CD8-positive, alpha-beta memory T cell (primary cell): Measurements from ENCODE around the gene ABR. TPM values are rescaled to one million over a fixed set of nuclear protein-coding genes. Genes with fewer than 3 reads are reported as not detected.
A peak's percentile ranks its signal among the peaks of the same experiment; 100 is the strongest.

Source experiments
- CTCF ChIA-PET: fragments of 350-600 bp; sonication (Branson Sonifier 250); formaldehyde crosslinking; loops from one replicate; lab custom pipeline; 2021; ENCODE audit warnings: antibody characterized with exemption; lab: Charles Lee
- POLR2A ChIA-PET: fragments of 350-600 bp; sonication (Branson Sonifier 250); formaldehyde crosslinking; loops from one replicate; lab custom pipeline; 2021; ENCODE audit warnings: antibody characterized with exemption; lab: Charles Lee
- DNase-seq, 5 donors: peaks; one replicate each; pipeline versions ENCODE4 v3.0.0 to v3.0.0-alpha.2; 2020 to 2022; ENCODE audit warnings: mixed read lengths in 1 of 5
- H3K27ac ChIP-seq: one replicate; pipeline ENCODE4 v1.7.0; 2013; ENCODE audit warnings: low read depth, mild to moderate bottlenecking, low read length, moderate library complexity
- H3K27me3 ChIP-seq: 2 replicates; pipeline ENCODE4 v1.7.0; 2013; ENCODE audit warnings: low read length, mild to moderate bottlenecking; ENCODE audit not compliant: insufficient read depth, poor library complexity, severe bottlenecking
- H3K36me3 ChIP-seq: 2 replicates; pipeline ENCODE4 v1.7.0; 2013; ENCODE audit warnings: mild to moderate bottlenecking, low read length, moderate library complexity; ENCODE audit not compliant: insufficient read depth
- H3K4me1 ChIP-seq: 2 replicates; pipeline ENCODE4 v1.7.0; 2013; ENCODE audit warnings: mild to moderate bottlenecking, low read length, moderate library complexity; ENCODE audit not compliant: insufficient read depth
- H3K4me3 ChIP-seq: 2 replicates; pipeline ENCODE4 v1.7.0; 2013; ENCODE audit warnings: mild to moderate bottlenecking, low read length
- H3K9me3 ChIP-seq: 2 replicates; pipeline ENCODE4 v1.7.0; 2013; ENCODE audit warnings: mild to moderate bottlenecking, low read length
- H3K27ac Mint-ChIP-seq, 8 donors: one replicate each; pipeline ENCODE4 v1.8.0; 2020 to 2021; ENCODE audit warnings: mixed read lengths in 8 of 8, mild to moderate bottlenecking in 6 of 8, inconsistent platforms in 3 of 8, moderate library complexity in 3 of 8
- H3K27me3 Mint-ChIP-seq, 2 donors: one replicate each; pipeline ENCODE4 v1.8.0; 2020 to 2021; ENCODE audit warnings: mixed read lengths in 2 of 2, mild to moderate bottlenecking in 1 of 2, moderate library complexity in 1 of 2
- H3K36me3 Mint-ChIP-seq, 3 donors: one replicate each; pipeline ENCODE4 v1.8.0; 2020 to 2021; ENCODE audit warnings: mixed read lengths in 3 of 3, inconsistent platforms in 1 of 3, mild to moderate bottlenecking in 1 of 3
- H3K4me1 Mint-ChIP-seq, 3 donors: one replicate each; pipeline ENCODE4 v1.8.0; 2020 to 2021; ENCODE audit warnings: mixed read lengths in 3 of 3, inconsistent platforms in 1 of 3, mild to moderate bottlenecking in 1 of 3
- H3K4me3 Mint-ChIP-seq, 7 donors: one replicate each; pipeline ENCODE4 v1.8.0; 2020 to 2021; ENCODE audit warnings: mixed read lengths in 7 of 7, mild to moderate bottlenecking in 6 of 7, moderate library complexity in 4 of 7, inconsistent platforms in 2 of 7
- H3K9me3 Mint-ChIP-seq, 5 donors: one replicate each; pipeline ENCODE4 v1.8.0; 2020 to 2022; ENCODE audit warnings: mixed read lengths in 5 of 5, mild to moderate bottlenecking in 3 of 5, moderate library complexity in 2 of 5, inconsistent platforms in 1 of 5
- polyA plus RNA-seq: library from polyadenylated mRNA; unstranded; fragments of 300-500 nt; fragmentation: Illumina TruSeq; gene quantifications from one replicate; pipeline ENCODE4 v1.2.3, GENCODE V29; 2021
- total RNA-seq, 2 experiments: library from RNA; stranded (reverse); gene quantifications; one replicate each; pipeline ENCODE4 v1.2.3, GENCODE V29; 2021

The ABR gene
- total and polyA plus RNA-seq, 3 experiments from 2014 or later = 26.9 to 60.8 (median 60.4) TPM

DNA sequence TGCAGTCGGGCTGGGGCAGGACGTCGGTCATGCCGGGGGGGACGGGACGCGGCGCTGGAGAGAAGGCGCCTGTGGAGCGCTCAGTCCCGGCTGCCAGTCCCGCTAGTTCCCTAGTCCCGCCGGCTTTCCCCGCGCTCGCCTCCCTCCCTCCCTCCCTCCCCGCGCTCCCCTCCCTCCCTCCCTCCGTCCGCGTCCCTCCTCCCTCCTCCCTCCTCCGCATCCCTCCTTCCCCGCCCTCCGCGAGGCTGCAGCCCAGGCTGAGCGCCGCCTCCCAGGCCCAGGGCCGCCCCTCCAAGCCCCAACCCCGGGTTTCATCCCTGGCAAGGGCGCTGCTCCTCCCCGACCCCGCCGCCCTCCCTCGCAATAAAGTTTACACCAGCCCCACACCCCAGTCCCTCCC is 148.1 kb downstream of the ABR start:
- Histone ChIP-seq H3K27ac (no peak overlapping the region), H3K4me1 (no peaks in the 10 kb centered on the region), H3K27me3 (no peaks in the 10 kb centered on the region), H3K36me3 (no peaks in the 10 kb centered on the region), H3K4me3 (no peak overlapping the region), H3K9me3 (no peaks in the 10 kb centered on the region)
- CTCF ChIA-PET = no interaction called here
- POLR2A ChIA-PET = interaction anchor here (0.6 kb wide), 1 partner anchor 293 kb away, joined by 3 read pairs; no protein-coding TSS in a partner anchor
- H3K27me3 Mint-ChIP-seq = no peaks in the 10 kb centered on the region
- peaks cover 0 to 42% (median 2%) of the 10 kb centered on the region in 3 donors for H3K36me3 Mint-ChIP-seq
- no peak for DNase-seq
- peaks cover 0 to 4% (median 0%) of the 10 kb centered on the region in 3 donors for H3K4me1 Mint-ChIP-seq
- no peaks in the 10 kb centered on the region for H3K9me3 Mint-ChIP-seq
- no peak overlapping the region for H3K27ac Mint-ChIP-seq
- H3K4me3 Mint-ChIP-seq = no peak overlapping the region

DNA sequence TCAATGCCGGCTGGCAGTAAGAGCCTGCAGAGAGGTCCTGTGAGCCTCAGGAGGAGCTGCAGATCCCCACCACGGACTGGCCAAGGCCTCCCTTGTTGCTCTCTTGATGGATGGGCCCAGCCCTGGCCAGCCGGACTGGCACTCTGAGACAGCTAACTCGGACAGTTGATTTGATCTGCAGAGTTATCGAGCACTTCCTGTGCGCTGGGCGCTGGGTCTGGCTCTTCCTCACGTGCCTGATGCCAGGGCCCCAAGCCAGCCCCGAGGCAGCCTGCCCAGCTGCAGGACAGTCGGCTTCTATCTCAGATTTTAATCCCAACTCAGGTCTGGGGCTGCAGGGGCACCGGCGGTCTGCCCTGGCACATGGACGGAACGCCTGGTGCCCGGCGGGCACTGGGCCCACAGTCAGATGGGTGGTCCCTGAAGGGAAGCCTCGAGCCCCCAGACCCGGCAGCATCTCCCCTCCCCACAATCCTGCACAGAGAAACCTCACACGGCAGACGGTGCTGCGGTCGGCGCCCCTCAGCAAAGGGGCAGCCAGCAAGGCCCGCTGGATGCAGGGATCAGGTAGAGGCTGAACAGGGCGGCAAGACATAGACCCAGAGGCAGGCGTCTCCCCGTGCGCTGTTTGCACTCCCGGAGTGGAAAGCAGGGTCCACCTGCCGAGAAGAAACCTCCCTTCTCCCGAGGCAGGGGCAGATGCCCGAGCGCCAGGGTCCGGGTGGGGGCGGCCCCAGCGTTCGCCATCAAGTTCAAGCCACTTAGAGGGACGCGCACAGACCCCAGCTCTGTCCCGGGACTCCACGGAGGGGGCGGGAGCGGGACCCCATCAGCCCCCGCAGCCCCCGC is 148.9 kb downstream of the ABR start:
- Histone ChIP-seq H3K27me3 (no peaks in the 10 kb centered on the region), H3K36me3 (no peaks in the 10 kb centered on the region), H3K9me3 (no peaks in the 10 kb centered on the region), H3K27ac (no peak overlapping the region), H3K4me1 (no peaks in the 10 kb centered on the region), H3K4me3 (no peak overlapping the region)
- CTCF ChIA-PET = no interaction called here
- Mint-ChIP-seq H3K9me3 (no peaks in the 10 kb centered on the region), H3K4me1 (peaks cover 0 to 4% (median 1%) of the 10 kb centered on the region in 3 donors), H3K4me3 (no peak overlapping the region), H3K27me3 (no peaks in the 10 kb centered on the region), H3K27ac (peak overlapping the region in 2 of 8 donors; percentile 35 to 54), H3K36me3 (peaks cover 0 to 45% (median 2%) of the 10 kb centered on the region in 3 donors)
- POLR2A ChIA-PET = no interaction called here
- DNase-seq = no peak

DNA sequence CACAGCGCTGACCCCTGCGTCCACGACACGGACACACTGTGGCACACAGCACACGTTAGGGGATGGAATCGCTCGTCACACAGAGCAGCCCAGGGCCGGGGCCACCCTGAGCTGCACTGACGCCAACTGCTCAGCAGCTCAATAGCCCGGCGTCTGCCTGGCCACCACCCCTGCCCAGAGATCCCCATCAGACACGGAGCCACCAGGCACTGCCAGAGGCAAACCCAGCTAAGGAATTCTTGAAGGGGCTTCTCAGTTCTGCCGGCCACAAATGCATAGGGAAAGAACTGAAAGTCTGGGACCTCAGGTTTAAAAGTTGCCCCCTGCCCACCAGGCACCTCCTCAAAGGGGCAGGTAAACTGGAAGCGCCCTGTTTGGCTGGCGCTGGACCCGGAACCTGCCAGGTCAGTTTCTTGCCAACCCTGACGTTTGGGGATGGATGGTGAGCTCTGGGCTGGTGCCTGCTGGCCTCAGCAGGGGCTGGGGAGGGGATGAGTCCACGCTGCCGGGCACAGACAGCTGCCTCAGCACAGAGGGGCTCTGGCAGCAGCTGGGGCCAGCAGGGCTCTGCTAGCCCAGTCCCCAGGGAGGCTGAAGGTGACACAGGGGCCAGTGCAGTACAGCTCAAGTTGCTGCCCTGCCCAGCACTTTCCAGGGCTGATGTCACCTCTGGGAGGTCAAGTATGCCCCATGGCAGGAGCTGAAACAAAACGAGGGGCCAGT is 149.7 kb downstream of the ABR start:
- Histone ChIP-seq H3K9me3 (no peaks in the 10 kb centered on the region), H3K4me3 (no peak overlapping the region), H3K27me3 (no peaks in the 10 kb centered on the region), H3K27ac (no peak overlapping the region), H3K4me1 (no peaks in the 10 kb centered on the region), H3K36me3 (no peaks in the 10 kb centered on the region)
- Mint-ChIP-seq H3K27me3 (no peaks in the 10 kb centered on the region), H3K36me3 (peaks cover 0 to 54% (median 2%) of the 10 kb centered on the region in 3 donors), H3K27ac (no peak overlapping the region), H3K4me1 (peaks cover 4 to 5% (median 4%) of the 10 kb centered on the region in 3 donors), H3K9me3 (no peaks in the 10 kb centered on the region), H3K4me3 (no peak overlapping the region)
- ChIA-PET POLR2A (interaction anchor here (0.6 kb wide), 1 partner anchor 142 kb away, joined by 6 read pairs; no protein-coding TSS in a partner anchor), CTCF (no interaction called here)
- no peak for DNase-seq

DNA sequence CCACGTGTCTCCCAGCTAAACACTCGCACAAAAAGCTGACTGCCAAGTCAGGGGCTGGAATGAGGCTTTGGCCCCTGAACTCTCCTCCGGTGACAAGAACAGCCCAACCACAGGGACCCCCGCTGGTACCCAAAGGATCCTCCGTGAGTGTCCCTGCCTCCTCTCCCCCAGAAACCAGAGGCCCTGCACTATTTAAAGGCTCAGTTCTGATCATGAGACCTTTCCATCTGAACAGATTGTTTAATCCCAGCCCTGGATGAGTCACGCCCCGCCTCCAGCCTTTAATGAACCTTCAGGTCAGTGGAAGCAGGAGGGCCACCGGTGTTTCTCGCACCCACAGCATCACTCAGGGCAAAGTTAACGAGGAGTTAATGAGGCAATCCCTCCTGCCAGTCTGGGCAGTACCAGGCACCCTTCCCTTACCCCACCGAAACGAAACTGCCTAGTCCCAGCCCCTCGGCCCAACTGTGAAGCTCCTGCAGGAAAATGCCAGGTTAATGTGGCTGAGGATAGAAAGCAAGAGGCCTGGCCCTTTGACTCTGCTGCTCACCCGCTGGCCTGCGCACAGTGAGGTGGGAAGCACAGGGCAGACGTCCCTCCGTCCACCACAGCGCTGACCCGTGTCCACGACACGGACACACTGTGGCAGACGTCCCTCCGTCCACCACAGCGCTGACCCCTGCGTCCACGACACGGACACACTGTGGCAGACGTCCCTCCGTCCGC is 150.4 kb downstream of the ABR start:
- Mint-ChIP-seq H3K4me1 (peaks cover 4 to 5% (median 4%) of the 10 kb centered on the region in 3 donors), H3K9me3 (no peaks in the 10 kb centered on the region), H3K27me3 (no peaks in the 10 kb centered on the region), H3K36me3 (peaks cover 0 to 49% (median 2%) of the 10 kb centered on the region in 3 donors), H3K4me3 (no peak overlapping the region), H3K27ac (no peak overlapping the region)
- Histone ChIP-seq H3K27me3 (no peaks in the 10 kb centered on the region), H3K4me1 (no peaks in the 10 kb centered on the region), H3K4me3 (no peak overlapping the region), H3K9me3 (no peaks in the 10 kb centered on the region), H3K27ac (no peak overlapping the region), H3K36me3 (no peaks in the 10 kb centered on the region)
- ChIA-PET POLR2A (no interaction called here), CTCF (no interaction called here)
- no peak for DNase-seq

DNA sequence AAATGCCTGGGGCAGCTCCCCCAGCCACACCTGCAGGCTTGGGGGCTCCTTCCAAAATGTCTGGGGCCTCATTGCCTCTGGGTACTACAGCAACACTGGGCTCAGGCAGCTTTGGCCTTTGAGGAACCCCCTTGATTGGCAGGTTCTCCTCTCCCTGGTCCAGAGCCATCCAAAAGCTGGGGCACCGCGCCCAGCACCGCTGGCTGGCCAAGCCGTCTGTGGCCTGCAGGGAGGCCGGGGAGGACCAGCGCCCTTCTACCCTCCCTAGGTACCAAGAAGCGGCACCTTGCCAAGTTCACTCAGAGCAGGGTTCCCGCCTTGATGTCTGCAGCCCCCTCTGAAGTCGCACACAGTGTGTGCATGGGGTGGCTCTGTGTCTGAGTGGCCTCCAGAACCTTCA is 152.7 kb downstream of the ABR start:
- no peaks in the 10 kb centered on the region for H3K27me3 ChIP-seq
- Mint-ChIP-seq H3K4me3 (no peak overlapping the region), H3K4me1 (peaks cover 0 to 5% (median 4%) of the 10 kb centered on the region in 3 donors), H3K36me3 (peaks cover 0 to 33% (median 2%) of the 10 kb centered on the region in 3 donors), H3K9me3 (no peaks in the 10 kb centered on the region), H3K27me3 (no peaks in the 10 kb centered on the region), H3K27ac (no peak overlapping the region)
- CTCF ChIA-PET = no interaction called here
- POLR2A ChIA-PET = no interaction called here
- no peaks in the 10 kb centered on the region for H3K36me3 ChIP-seq
- no peak for DNase-seq
- H3K27ac ChIP-seq = no peak overlapping the region
- no peaks in the 10 kb centered on the region for H3K4me1 ChIP-seq
- H3K4me3 ChIP-seq = no peak overlapping the region
- no peaks in the 10 kb centered on the region for H3K9me3 ChIP-seq

DNA sequence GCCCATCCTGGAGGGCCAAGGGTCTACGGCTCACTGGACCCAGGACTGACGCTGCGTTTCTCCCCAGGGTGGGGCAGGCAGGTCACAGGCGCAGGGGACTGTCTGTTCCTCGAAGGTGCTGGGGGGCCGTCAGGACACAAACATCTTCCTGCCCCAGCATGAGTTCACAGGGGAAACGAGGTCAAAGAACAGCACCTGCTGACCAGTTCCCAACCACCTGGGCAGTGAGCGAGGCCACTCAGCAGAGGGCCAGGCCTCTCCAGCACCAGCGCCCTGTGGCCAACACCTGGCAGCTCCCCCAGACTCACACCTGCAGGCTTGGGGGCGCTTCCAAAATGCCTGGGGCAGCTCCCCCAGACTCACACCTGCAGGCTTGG is 153.2 kb downstream of the ABR start:
- no peaks in the 10 kb centered on the region for H3K4me1 ChIP-seq
- ChIA-PET CTCF (no interaction called here), POLR2A (no interaction called here)
- no peaks in the 10 kb centered on the region for H3K36me3 ChIP-seq
- no peaks in the 10 kb centered on the region for H3K27me3 ChIP-seq
- no peaks in the 10 kb centered on the region for H3K9me3 ChIP-seq
- Mint-ChIP-seq H3K4me3 (no peak overlapping the region), H3K27me3 (no peaks in the 10 kb centered on the region), H3K9me3 (no peaks in the 10 kb centered on the region), H3K27ac (peak overlapping the region in 1 of 8 donors; percentile 14), H3K36me3 (peaks cover 0 to 33% (median 2%) of the 10 kb centered on the region in 3 donors), H3K4me1 (peaks cover 0 to 5% (median 4%) of the 10 kb centered on the region in 3 donors)
- no peak overlapping the region for H3K27ac ChIP-seq
- no peak for DNase-seq
- no peak overlapping the region for H3K4me3 ChIP-seq

DNA sequence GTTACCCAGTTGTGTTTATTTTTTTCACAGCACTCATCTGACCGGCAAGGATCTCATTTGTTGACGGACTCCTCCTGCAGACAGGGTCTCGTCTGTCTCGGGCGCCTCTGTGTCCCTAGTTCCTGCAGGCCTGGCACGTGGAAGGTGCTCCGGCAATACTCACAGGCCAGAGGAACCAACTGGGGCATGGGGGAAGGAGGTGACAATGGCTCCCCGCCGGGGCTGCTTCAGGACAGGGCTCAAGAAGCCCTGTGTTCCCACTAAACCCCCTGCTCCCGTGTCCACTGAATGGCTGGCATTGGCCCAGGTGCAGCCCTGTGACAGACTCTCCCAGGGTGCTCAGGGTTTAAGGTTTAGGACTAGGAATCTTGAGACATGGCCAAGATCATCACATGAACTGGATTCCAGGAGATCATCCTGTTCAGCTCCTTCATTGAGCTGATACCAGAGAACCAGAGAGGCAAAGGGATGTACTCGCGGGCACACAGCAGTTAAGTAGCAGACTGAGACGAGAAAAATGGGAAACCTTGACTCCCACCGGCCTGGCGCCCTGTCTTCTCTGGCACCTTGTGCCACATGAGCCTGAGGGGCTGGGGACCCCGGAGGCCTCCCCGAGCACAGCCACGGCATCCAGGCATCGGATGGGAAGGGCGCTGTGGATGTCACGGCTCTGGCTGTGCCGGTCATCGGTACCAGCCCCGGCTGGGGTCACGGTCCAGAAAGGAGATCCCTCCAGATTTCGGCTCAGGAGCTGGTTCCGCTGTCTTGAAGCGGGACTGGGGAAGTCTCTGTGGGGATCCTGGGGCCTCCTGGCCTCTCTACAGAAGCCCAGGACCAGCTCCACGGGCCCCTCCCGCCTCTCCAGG is 153.8 kb downstream of the ABR start:
- Mint-ChIP-seq H3K36me3 (peaks cover 0 to 31% (median 2%) of the 10 kb centered on the region in 3 donors), H3K4me3 (no peak overlapping the region), H3K27ac (peak overlapping the region in 2 of 8 donors; percentile 64 to 86), H3K4me1 (peaks cover 0 to 5% (median 4%) of the 10 kb centered on the region in 3 donors), H3K27me3 (no peaks in the 10 kb centered on the region), H3K9me3 (no peaks in the 10 kb centered on the region)
- Histone ChIP-seq H3K4me1 (no peaks in the 10 kb centered on the region), H3K9me3 (no peaks in the 10 kb centered on the region), H3K36me3 (no peaks in the 10 kb centered on the region), H3K4me3 (no peak overlapping the region), H3K27me3 (no peaks in the 10 kb centered on the region), H3K27ac (no peak overlapping the region)
- CTCF ChIA-PET = no interaction called here
- no peak for DNase-seq
- POLR2A ChIA-PET = no interaction called here
